GM15510 (cell line): ENCODE data around the gene LAMC1.

Experiments
- POLR2A ChIP-seq: IDR thresholded peaks from 3 replicates; pipeline ENCODE4 v1.6.1; 2011; ENCODE audit warnings: borderline replicate concordance; ENCODE audit not compliant: insufficient read length; ENCODE audit errors: extremely low read depth

The LAMC1 gene

DNA sequence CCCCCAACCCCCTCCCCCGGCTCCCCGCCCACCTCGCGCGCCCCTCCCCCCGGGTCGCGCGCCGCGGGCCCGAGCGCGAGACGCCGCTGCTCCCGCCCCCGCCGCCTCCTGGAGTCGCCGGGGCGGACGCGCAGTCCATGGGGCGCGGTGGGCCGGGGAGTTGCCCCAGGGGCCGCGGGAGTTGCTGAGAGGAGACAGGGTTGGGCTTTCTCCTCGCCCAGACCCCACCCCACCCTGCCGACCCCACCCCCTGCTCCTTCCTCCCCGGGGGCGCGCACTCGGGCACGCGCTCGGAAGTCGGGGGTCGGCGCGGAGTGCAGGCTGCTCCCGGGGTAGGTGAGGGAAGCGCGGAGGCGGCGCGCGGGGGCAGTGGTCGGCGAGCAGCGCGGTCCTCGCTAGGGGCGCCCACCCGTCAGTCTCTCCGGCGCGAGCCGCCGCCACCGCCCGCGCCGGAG is at the start of gene LAMC1:
LAMC1 (plus strand) TSS at position 275 of the 455 bp plus-strand sequence. CDS start 297 bp downstream, outside the sequence.
- TF ChIP-seq POLR2A: peak; percentile 44

DNA sequence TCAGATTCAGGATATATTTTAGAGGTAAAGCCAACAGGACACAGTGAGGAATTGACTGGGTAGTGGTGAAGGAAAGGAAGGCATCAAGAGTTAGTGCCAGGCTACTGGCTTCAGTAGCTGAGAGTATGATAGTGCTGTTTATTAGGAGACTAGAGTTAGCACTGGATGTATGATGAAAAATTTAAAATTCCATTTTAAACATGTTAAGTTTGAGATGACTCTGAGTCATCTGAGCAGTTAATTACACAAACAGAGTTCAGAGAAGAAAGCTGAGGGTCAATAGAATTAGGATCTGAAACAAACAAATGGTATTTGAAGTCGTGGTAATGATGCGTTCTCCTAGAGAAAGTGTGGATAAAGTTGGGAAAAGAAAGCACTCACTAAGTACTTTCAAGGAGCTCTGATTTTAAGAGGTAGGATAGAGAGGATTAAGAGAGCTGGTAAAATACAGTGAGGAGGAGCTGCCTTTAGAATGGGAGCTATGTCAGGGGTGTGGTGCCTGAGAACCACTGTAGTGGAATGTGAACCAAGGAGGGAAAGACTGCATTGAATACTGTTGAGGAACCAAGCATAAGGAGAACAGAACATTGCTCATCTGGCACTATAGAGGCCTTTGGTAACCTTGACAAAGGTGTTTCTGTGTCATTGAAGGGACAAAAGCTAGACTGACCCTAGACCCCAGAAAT is 48.6 kb upstream of the LAMC1 start:
- TF ChIP-seq POLR2A: no peak

DNA sequence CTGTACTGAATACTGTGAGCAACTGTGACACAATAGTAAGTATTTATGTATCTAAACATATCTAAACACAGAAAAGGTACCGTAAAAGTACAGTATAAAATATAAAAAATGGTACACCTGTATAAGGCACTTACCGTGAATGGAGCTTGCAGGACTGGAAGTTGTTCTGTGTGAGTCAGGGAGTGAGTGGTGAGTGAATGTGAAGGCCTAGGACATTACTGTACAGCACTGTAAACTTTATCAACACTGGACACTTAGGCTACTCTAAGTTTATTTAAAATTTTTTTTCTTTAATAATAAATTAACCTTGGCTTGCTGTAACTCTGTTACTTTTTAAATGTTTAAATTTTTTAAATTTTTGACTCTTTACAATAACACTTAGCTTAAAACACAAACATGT is 45.7 kb upstream of the LAMC1 start:
- no peak for TF ChIP-seq POLR2A

DNA sequence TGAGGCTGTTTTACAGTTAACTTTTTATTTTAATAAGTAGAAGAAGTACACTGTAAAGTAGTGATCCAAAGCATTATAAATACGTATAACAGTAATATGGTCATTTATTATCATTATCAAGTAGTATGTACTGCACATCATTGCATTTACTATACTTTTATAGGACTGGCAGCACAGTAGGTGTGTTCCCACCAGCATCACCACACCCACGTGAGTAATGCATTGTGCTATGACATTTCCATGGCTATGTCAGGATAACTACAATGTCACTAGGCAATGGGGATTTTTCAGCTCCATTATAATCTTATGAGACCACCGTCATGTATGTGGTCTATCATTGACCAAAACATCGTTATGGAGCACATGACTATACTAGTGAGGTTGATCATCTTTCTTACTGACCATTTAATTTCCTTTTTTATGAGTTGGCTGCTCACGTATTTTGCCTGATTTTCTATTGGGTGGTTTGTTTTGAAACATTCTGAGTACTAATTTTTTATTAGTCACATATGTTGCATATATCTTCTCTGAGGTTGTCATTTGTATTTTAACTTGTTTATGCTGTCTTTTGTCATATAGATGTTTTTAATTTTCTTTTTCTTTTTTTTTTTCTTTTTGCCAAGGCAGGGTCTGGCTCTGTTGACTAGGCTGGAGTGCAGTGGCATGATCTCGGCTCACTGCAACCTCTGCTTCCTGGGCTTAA is 44.9 kb upstream of the LAMC1 start:
- no peak for TF ChIP-seq POLR2A

DNA sequence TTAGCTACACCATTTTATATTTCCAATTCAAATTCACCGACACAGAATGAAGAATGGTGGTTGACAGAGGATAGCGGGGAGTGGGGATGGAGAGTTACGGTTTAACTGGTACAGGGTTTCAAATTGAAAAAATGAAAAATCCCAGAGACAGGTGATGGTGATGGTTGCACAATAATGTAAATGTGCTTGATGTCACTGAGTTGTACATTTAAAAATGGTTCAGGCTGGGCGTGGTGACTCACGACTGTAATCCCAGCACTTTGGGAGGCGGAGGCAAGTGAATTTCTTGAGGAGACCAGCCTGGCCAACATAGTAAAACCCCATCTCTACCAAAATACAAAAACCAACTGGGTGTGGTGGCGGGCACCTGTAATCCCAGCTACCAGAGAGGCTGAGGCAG is 39.1 kb upstream of the LAMC1 start:
- no peak for TF ChIP-seq POLR2A

DNA sequence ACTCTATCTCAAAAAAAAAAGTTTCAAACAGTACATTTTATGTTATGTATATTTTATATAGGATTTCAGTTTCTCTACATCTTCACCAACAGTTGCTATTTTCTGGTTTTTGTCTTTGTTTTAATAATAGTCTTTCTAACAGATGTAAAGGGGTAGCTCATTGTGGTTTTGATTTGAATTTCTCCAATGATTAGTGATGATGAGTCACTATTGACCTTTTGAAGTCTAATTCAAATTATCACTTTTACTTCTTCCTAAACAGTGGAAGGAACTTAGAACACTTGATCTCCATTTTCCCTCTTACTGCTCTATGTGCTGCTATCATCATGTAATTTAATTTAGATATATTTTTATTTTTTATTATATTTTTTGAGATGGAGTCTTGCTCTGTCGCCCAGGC is 38.6 kb upstream of the LAMC1 start:
- no peak for TF ChIP-seq POLR2A

DNA sequence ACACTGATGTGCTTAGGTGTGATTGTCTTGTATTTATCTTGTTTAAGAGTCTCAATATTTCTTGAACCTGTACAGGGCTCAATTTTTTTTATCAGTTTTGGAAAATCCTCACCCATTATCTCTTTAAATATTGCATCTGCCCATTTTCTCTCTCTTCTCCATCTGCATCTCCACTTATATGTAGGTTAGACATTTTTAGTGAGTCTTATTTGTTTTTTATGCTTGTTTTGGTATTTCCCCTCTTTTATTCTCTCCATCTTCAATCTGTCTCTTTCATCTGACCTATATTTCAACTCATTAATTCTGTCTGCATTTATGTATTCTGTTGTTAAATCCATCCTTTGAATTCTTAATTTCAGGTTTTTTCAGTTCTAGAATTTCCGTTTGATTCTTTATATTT is 37.3 kb upstream of the LAMC1 start:
- no peak for TF ChIP-seq POLR2A

DNA sequence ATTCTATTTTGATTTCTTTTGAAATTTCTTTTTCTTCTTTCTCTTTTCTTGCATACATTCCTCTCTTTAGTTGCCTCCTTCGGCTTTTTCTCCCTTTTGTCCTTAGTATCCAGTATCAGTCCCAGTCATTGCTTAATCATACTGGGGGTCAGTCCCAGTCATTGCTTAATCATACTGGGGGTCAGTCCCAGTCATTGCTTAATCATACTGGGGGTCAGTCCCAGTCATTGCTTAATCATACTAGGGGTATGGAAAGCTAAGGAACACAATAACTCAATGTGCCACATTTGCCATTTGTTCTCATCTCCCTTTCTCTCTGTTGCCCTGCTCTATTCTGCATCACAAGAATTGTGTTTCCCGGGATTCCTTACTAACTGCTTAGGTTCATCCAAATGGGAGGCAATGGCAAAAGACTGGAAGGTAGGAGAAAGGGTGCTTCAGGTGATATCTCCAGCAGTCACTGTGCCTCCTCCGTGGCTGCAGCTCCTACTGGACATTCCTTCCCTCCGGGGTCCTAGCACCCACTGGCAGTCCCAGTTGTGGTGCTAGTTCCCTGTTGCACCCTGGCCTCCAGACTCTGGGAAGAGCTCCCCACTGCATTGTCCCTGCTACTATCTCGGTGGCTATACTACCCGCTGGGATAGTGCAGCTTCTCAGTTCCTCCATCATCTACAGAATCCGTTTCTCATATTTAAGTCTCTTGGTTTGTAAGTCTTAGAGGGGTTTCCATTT is 32.6 kb upstream of the LAMC1 start:
- TF ChIP-seq POLR2A: no peak

DNA sequence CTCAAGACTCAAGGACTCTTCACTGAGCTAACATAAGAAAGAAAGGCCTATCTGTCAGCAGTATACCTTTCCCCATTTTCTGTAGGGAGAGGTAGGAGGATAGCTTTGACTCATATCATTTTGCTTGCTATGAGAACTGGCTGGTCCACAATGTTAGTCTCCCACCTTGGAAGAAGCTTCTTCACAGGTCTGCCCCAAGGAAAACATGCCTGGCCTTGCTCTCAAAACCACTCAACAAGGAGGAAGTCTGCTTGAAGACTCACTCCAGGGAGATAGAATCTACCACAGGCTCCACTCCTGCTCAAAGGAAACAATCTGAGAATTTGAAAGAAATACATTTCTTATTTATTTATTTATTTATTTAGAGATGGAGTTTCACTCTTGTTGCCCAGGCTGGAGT is 29.5 kb upstream of the LAMC1 start:
- no peak for TF ChIP-seq POLR2A

DNA sequence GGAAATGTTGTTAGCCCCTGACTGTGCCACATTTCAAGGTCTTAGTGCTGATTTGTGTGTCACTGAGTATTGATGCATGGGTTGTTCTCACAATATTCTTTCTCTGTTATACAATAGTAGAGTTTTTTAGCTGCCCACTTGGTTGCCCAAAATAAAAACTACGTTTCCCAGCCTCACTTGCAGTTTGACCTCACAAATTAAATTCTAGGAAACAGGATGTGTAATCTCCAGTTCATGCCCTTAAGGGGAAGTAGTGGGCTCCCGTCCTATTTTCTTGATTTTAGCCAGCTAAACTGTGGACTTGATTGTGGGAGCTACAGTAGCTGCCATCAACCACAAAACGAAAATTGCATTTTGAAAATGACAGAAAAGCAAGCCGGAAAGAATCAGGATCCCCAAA is 27.3 kb upstream of the LAMC1 start:
- no peak for TF ChIP-seq POLR2A

DNA sequence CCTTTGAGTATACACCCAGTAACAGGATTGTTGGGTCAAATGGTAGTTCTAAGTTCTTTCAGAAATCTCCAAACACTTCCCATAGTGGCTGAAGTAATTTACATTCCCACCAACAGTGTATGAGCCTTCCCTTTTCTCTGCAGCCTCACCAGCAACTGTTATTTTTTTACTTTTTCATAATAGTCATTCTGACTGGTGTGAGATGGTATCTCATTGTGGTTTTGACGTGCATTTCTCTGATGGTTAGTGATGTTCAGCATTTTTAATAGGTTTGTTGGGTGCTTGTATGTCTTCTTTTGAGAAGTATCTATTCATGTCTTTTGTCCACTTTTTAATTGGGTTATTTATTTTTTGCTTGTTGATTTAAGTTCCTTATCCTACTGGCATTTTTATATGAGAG is 26.4 kb upstream of the LAMC1 start:
- no peak for TF ChIP-seq POLR2A

DNA sequence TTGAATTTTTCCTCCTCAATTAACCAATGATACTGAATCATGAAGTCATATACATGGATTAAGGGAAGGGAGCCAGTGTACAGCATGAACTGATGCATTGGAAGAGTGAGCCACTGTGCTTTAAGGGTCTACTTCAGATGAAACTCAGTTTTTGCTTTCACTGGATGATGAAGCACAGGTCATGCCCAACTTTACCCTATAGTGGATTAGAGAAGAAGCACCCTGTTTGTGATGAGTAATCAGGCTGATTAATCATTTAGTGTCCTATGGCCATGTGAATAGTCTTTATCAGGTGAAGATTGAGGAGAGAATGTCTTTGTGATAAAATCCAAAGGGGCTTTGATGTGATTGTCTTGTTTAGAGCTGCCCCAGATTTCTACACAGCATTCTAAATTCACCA is 24.7 kb upstream of the LAMC1 start:
- no peak for TF ChIP-seq POLR2A

DNA sequence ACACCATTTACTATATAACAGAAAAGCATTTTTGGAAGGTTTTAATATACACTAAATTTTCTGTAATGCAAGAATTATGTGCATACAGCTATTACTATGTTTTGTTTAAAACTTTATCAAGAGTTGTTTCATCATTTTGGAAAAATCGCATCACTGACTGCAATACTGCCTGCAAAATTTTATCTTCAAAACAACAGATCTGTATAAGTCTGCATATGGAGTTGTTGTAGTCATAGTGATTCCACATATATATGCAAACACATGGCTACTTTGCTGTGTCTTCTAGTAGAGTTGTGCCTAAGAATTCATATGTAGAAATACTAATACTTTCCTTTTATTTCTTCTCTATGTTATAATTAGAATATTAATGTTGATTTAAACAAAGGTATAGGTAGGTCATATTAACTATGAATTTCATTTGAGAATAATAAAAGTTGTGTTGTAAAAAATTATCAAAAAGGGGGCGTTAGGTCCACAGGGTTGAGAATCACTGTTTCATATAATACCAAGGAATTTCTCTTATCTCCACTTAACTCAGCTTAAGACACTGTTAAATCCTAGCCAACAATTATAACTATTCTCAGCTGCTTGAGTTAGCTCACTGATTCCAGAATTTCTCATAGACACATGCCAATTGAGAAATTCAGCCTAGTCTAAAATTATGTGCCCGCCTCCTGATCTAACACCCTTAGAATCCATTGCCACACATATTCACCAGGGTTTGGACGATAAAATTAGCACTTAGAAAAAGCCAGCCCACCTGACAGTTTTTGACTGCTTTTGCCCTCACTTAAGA is 22.9 kb upstream of the LAMC1 start:
- no peak for TF ChIP-seq POLR2A

DNA sequence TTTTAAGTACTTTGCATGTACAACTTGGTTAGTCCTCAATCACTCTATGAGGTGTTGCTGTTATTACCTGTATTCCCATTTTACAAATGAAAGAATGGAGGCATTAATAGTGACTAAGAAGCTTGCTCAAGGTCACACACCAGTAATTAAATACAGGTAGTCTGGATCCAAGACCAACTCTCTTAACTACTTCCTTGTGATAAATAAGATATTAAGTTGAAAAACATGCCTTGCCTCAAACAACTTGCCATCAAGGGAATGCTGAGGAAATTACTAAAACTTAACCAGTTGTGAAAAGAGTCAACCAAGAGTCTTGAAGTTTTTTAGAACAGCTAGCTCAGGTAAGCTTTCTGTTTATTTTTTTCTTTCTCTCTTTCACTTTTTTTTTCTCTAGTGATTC is 21.0 kb upstream of the LAMC1 start:
- no peak for TF ChIP-seq POLR2A

DNA sequence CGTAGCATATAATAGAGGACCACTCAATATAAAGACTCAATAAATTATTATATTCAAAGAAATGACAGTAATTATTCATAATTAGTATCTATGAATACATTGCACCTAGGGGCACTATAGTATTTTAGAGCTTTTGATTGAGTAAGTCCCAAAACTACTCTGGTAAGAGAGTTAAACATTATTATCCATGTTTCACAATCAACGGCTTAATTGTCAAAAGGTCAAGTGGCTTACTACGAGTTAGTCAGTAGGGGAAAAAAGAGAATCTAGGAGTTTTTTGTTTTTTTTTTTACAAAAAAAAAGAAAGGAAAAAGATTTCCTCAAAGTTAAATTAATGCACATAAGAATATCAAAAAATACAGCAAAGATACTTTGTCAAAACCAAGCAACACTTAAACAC is 20.4 kb upstream of the LAMC1 start:
- no peak for TF ChIP-seq POLR2A
